A673 (cell line): ENCODE data around the gene HMBS.

Experiments used
- EZH2 ChIP-seq: fragments of 200-600 bp; sonication (generic); IDR thresholded peaks from 2 replicates; pipeline ENCODE4 v1.6.1; 2017; ENCODE audit warnings: borderline replicate concordance, low read depth, mild to moderate bottlenecking, mixed read lengths, antibody characterized with exemption, low read length; ENCODE audit not compliant: poor library complexity, severe bottlenecking
- TF ChIP-seq, protein P1 (sequence below): fragments of 300-800, 200-600 bp; sonication (generic); conservative IDR thresholded peaks from 2 replicates; pipeline ENCODE4 v1.5.1; 2017; ENCODE audit warnings: low read depth, mild to moderate bottlenecking, antibody characterized with exemption, low read length, moderate library complexity, mixed read lengths

DNA sequence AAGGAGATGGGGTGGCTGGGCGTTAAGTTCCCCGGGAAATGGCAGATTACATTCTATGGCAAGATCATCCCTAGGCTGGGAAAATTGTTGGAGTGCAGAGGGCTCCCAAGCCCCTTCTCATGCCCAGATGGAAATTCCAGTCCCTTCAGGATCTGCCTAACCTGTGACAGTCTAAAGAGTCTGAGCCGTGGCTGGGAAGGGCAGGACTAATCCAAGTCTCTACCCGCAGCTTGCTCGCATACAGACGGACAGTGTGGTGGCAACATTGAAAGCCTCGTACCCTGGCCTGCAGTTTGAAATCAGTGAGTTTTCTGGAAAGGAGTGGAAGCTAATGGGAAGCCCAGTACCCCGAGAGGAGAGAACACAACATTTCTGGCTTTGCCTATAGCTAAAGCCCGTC, 3.7 kb downstream of the HMBS start:
- TF ChIP-seq, protein P1, sequence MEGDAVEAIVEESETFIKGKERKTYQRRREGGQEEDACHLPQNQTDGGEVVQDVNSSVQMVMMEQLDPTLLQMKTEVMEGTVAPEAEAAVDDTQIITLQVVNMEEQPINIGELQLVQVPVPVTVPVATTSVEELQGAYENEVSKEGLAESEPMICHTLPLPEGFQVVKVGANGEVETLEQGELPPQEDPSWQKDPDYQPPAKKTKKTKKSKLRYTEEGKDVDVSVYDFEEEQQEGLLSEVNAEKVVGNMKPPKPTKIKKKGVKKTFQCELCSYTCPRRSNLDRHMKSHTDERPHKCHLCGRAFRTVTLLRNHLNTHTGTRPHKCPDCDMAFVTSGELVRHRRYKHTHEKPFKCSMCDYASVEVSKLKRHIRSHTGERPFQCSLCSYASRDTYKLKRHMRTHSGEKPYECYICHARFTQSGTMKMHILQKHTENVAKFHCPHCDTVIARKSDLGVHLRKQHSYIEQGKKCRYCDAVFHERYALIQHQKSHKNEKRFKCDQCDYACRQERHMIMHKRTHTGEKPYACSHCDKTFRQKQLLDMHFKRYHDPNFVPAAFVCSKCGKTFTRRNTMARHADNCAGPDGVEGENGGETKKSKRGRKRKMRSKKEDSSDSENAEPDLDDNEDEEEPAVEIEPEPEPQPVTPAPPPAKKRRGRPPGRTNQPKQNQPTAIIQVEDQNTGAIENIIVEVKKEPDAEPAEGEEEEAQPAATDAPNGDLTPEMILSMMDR: no peak
- TF ChIP-seq EZH2: no peak
